HCT116 (cell line): Measurements from ENCODE around the gene RBMS1. TPM values are rescaled to one million over a fixed set of nuclear protein-coding genes. Genes with fewer than 3 reads are reported as not detected.

ENCODE experiments used
- ATAC-seq: fragments of 200-7000 bp; cut with Tn5 transposase; 2 replicates; pipeline ENCODE4 v1.9.1; 2020; ENCODE audit warnings: mild to moderate bottlenecking, moderate library complexity
- BruUV-seq: library from RNA; stranded (reverse); fragments of 400-500 nt; replicated peaks from 2 replicates; lab custom pipeline; 2021; lab: Mats Ljungman, UMichigan
- CTCF ChIA-PET: fragments of 300-600 bp; sonication (Branson Sonifier 250); formaldehyde crosslinking; loops from one replicate; lab custom pipeline; 2021; ENCODE audit warnings: antibody characterized with exemption; lab: Charles Lee
- POLR2A ChIA-PET: fragments of 300-600, 350-600 bp; sonication (Branson Sonifier 250); formaldehyde crosslinking; loops from one replicate; lab custom pipeline; 2021; ENCODE audit warnings: antibody characterized with exemption; lab: Charles Lee
- RAD21 ChIA-PET, 2 experiments: fragments of 300-600 bp; sonication (Branson Sonifier 250); formaldehyde crosslinking; loops; one replicate each; lab custom pipeline; 2023; ENCODE audit warnings: low total read pairs in 2 of 2; ENCODE audit not compliant: uncharacterized antibody in 2 of 2, unreplicated experiment in 2 of 2, low non-redundant PET in 1 of 2; lab: Charles Lee
- DNase-seq: peaks from one replicate; pipeline ENCODE4 v3.0.0-alpha.2; 2010; ENCODE audit warnings: low read depth, low spot score
- H2AFZ ChIP-seq: fragments of 200-600 bp; shearing (Covaris generic), sonication (generic); 2 replicates; pipeline ENCODE4 v1.6.1; 2017; ENCODE audit warnings: low read depth, mixed run types, mixed read lengths, antibody characterized with exemption, low read length; ENCODE audit not compliant: poor library complexity, severe bottlenecking
- H3K27ac ChIP-seq: 2 replicates; pipeline ENCODE4 v1.5.1; 2012; ENCODE audit warnings: low read depth, low read length
- H3K27me3 ChIP-seq: fragments of 200-600 bp; sonication (generic); 2 replicates; pipeline ENCODE4 v1.6.1; 2016; ENCODE audit warnings: mixed run types, low read length, mixed read lengths; ENCODE audit not compliant: insufficient read depth
- H3K36me3 ChIP-seq, 2 experiments: fragments of 200-500 bp in 1 of 2; fragments of 200-600 bp in 1 of 2; sonication (Bioruptor generic) in 1 of 2; sonication (generic) in 1 of 2; 2 replicates each; pipeline versions ENCODE4 v1.5.1 to v1.6.1; 2014 to 2016; ENCODE audit warnings: low read length in 2 of 2, inconsistent platforms in 1 of 2, mixed read lengths in 1 of 2, mixed run types in 1 of 2; ENCODE audit not compliant: insufficient read depth in 2 of 2, control insufficient read depth in 1 of 2
- H3K4me1 ChIP-seq, 2 experiments: fragments of 200-600 bp in 1 of 2; sonication (generic) in 1 of 2; 2 replicates each; pipeline versions ENCODE4 v1.5.1 to v1.6.1; 2012 to 2017; ENCODE audit warnings: low read length in 2 of 2, inconsistent platforms in 1 of 2, mild to moderate bottlenecking in 1 of 2, mixed read lengths in 1 of 2, mixed run types in 1 of 2, moderate library complexity in 1 of 2; ENCODE audit not compliant: insufficient read depth in 2 of 2, control insufficient read depth in 1 of 2
- H3K4me2 ChIP-seq: fragments of 200-600 bp; sonication (generic); 2 replicates; pipeline ENCODE4 v1.6.1; 2017; ENCODE audit warnings: mixed run types, low read length, mixed read lengths
- H3K4me3 ChIP-seq, 2 experiments: fragments of 200-600 bp in 1 of 2; sonication (generic) in 1 of 2; replicated peaks in 1 of 2; 2 replicates each; pipeline ENCODE4 v1.5.1; 2011 to 2016; ENCODE audit warnings: low read length in 2 of 2, control low read depth in 1 of 2, low read depth in 1 of 2, mild to moderate bottlenecking in 1 of 2, mixed read lengths in 1 of 2, mixed run types in 1 of 2
- H3K79me2 ChIP-seq: fragments of 200-600 bp; sonication (generic); 2 replicates; pipeline ENCODE4 v1.6.1; 2017; ENCODE audit warnings: mild to moderate bottlenecking, mixed run types, low read length, moderate library complexity, mixed read lengths; ENCODE audit not compliant: insufficient read depth
- H3K9ac ChIP-seq: fragments of 200-600 bp; sonication (generic); 2 replicates; pipeline ENCODE4 v1.6.1; 2016; ENCODE audit warnings: low read length, mixed read lengths
- H3K9me2 ChIP-seq: fragments of 200-600 bp; sonication (generic), shearing (Covaris generic); 2 replicates; pipeline ENCODE4 v1.6.1; 2017; ENCODE audit warnings: mixed run types, mild to moderate bottlenecking, moderate library complexity; ENCODE audit not compliant: insufficient read depth
- H3K9me3 ChIP-seq, 2 experiments: fragments of 200-500 bp in 1 of 2; fragments of 200-600 bp in 1 of 2; sonication (Bioruptor generic) in 1 of 2; sonication (generic) in 1 of 2; 2 replicates each; pipeline ENCODE4 v1.6.1; 2014 to 2017; ENCODE audit warnings: low read length in 2 of 2, mixed read lengths in 2 of 2, inconsistent platforms in 1 of 2, low read depth in 1 of 2, mild to moderate bottlenecking in 1 of 2, mixed run types in 1 of 2, moderate library complexity in 1 of 2; ENCODE audit not compliant: control insufficient read depth in 1 of 2, insufficient read depth in 1 of 2
- H4K20me1 ChIP-seq: fragments of 200-600 bp; sonication (generic), shearing (Covaris generic); 2 replicates; pipeline ENCODE4 v1.6.1; 2017; ENCODE audit warnings: mixed run types, mild to moderate bottlenecking, moderate library complexity; ENCODE audit not compliant: insufficient read depth
- CBX3 ChIP-seq: IDR thresholded peaks from 2 replicates; pipeline ENCODE4 v1.6.1; 2012; ENCODE audit warnings: low read depth
- CEBPB ChIP-seq: IDR thresholded peaks from 2 replicates; pipeline ENCODE4 v1.6.1; 2012; ENCODE audit warnings: low read depth
- ELF1 ChIP-seq: IDR thresholded peaks from 2 replicates; pipeline ENCODE4 v1.6.1; 2012; ENCODE audit warnings: low read depth, borderline replicate concordance
- EZH2 ChIP-seq: fragments of 200-600 bp; sonication (generic); IDR thresholded peaks from 2 replicates; pipeline ENCODE4 v1.6.1; 2017; ENCODE audit warnings: antibody characterized with exemption, mixed run types
- JUND ChIP-seq: IDR thresholded peaks from 2 replicates; pipeline ENCODE4 v1.6.1; 2012
- POLR2A ChIP-seq: IDR thresholded peaks from 2 replicates; pipeline ENCODE4 v1.7.0; 2011; ENCODE audit warnings: borderline replicate concordance; ENCODE audit not compliant: insufficient read depth, insufficient read length; ENCODE audit errors: extremely low read depth
- POLR2AphosphoS5 ChIP-seq: IDR thresholded peaks from 2 replicates; pipeline ENCODE4 v1.6.1; 2011; ENCODE audit warnings: mild to moderate bottlenecking, low read depth, low read length, moderate library complexity
- SIN3A ChIP-seq: IDR thresholded peaks from 2 replicates; pipeline ENCODE4 v1.6.1; 2012; ENCODE audit warnings: low read depth
- SP1 ChIP-seq: IDR thresholded peaks from 2 replicates; pipeline ENCODE4 v1.6.1; 2012; ENCODE audit warnings: low read depth
- SRF ChIP-seq: IDR thresholded peaks from 2 replicates; pipeline ENCODE4 v1.6.1; 2012; ENCODE audit warnings: low read depth
- TCF7L2 ChIP-seq: IDR thresholded peaks from 2 replicates; pipeline ENCODE4 v1.7.0; 2011; ENCODE audit warnings: borderline replicate concordance, inconsistent platforms; ENCODE audit not compliant: insufficient read depth, insufficient read length; ENCODE audit errors: extremely low read depth
- intact Hi-C: fragments of 100-400 bp; cut with micrococcal nuclease; formaldehyde crosslinking; loops from 2 replicates; pipeline ENCODE4 v1.10.0; 2022
- total RNA-seq: library from RNA; stranded (reverse); gene quantifications from one replicate; pipeline ENCODE4 v1.2.1, GENCODE V29; 2021; ENCODE audit not compliant: unreplicated experiment
- TF ChIP-seq, protein P1 (sequence below), 3 experiments: fragments of 200-600 bp in 1 of 3; sonication (generic) in 1 of 3; IDR thresholded peaks in 2 of 3; conservative IDR thresholded peaks in 1 of 3; 2 replicates each; pipeline ENCODE4 v1.5.1; 2012 to 2017; ENCODE audit warnings: low read depth in 2 of 3, low read length in 2 of 3, antibody characterized with exemption in 1 of 3, borderline replicate concordance in 1 of 3, control low read depth in 1 of 3, mild to moderate bottlenecking in 1 of 3, mixed read lengths in 1 of 3, mixed run types in 1 of 3, moderate library complexity in 1 of 3; ENCODE audit not compliant: insufficient read depth in 1 of 3
- TF ChIP-seq, protein P2 (sequence below): IDR thresholded peaks from 2 replicates; pipeline ENCODE4 v1.6.1; 2012
- TF ChIP-seq, protein P3 (sequence below): IDR thresholded peaks from 2 replicates; pipeline ENCODE4 v1.6.1; 2011; ENCODE audit warnings: mild to moderate bottlenecking, low read length, moderate library complexity; ENCODE audit not compliant: insufficient replicate concordance; ENCODE audit errors: extremely low read depth

RBMS1 gene
- total RNA-seq, 1 experiment from 2014 or later = 17.6 TPM

DNA sequence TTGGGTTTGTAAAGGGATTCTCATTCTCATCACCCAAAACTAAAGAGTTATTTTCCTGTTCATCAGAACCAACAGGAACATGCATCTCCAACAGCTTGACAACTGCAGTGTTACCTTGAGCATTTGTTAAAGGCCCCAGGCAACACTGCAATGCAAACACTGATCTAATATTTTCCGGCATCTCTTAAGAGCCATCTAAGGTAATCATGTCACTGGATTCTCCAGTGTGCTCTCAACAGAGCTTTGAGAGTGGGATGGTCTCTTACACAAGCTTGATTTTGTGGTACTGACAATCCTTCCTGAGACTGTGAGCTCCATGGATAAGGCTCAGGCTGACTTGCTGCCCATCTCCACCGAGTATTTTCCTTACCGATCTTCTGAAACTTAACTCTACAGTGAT is 203.0 kb downstream of the RBMS1 start:
- BruUV-seq = no TSS peak
- RAD21 ChIA-PET = no interaction called here
- intact Hi-C loops = no loop called here

DNA sequence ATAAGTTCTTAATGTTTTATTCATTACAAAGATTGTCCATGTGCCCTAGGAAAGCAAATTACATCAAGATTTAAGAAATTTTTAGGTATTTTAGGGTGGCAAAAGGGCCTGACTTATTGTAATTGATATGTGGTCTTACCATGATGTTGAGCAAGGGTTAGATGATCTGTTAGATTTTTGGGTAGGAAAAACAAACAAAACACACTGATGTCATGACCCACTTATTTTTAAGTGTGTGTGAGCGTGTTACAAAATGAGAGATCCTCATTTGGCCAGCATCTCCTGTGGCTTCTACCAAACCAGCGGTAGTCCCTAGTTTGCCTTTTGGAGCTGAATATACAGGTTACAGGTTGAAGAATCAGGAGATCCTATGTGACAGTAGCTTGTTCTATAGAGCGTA is 203.8 kb downstream of the RBMS1 start:
- ATAC-seq (no peak), DNase-seq (no peak)
- Histone ChIP-seq H3K4me1 (peaks cover 0 to 9% of the 10 kb centered on the region in 2 experiments; a peak in 2 of 4 replicates), H3K79me2 (no peaks in the 10 kb centered on the region), H3K9me3 (no peaks in the 10 kb centered on the region), H4K20me1 (no peaks in the 10 kb centered on the region), H3K27me3 (no peaks in the 10 kb centered on the region), H3K27ac (no peak overlapping the region), H3K9ac (no peak overlapping the region), H3K9me2 (no peaks in the 10 kb centered on the region), H3K4me3 (no peak overlapping the region), H3K36me3 (no peaks in the 10 kb centered on the region), H3K4me2 (no peak overlapping the region), H2AFZ (no peak overlapping the region)
- TF ChIP-seq SRF (no peak), SIN3A (no peak), TCF7L2 (no peak), POLR2AphosphoS5 (no peak)
- TF ChIP-seq, protein P1, sequence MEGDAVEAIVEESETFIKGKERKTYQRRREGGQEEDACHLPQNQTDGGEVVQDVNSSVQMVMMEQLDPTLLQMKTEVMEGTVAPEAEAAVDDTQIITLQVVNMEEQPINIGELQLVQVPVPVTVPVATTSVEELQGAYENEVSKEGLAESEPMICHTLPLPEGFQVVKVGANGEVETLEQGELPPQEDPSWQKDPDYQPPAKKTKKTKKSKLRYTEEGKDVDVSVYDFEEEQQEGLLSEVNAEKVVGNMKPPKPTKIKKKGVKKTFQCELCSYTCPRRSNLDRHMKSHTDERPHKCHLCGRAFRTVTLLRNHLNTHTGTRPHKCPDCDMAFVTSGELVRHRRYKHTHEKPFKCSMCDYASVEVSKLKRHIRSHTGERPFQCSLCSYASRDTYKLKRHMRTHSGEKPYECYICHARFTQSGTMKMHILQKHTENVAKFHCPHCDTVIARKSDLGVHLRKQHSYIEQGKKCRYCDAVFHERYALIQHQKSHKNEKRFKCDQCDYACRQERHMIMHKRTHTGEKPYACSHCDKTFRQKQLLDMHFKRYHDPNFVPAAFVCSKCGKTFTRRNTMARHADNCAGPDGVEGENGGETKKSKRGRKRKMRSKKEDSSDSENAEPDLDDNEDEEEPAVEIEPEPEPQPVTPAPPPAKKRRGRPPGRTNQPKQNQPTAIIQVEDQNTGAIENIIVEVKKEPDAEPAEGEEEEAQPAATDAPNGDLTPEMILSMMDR (IDR thresholded peaks at IDR 0.05 in 2 of 3, conservative IDR thresholded peaks at IDR 0.05 in 1 of 3; ENCODE audit: borderline replicate concordance in 1 of 3, insufficient read depth in 1 of 3, low read depth in 2 of 3, low read length in 2 of 3) = no peak
- ChIA-PET CTCF (interaction anchor here (1.5 to 1.6 kb wide), 2 partner anchors 11 to 35 kb away, joined by 3 to 4 read pairs; no protein-coding TSS in a partner anchor), POLR2A (no interaction called here), RAD21 (no interaction called here)
- intact Hi-C loops = no loop called here
- no TSS peak for BruUV-seq

More for the DNA sequence above, 203.0 kb downstream of the RBMS1 start:
- DNase-seq (no peak), ATAC-seq (no peak)
- Histone ChIP-seq H3K9me2 (no peaks in the 10 kb centered on the region), H3K9me3 (no peaks in the 10 kb centered on the region), H3K27me3 (no peaks in the 10 kb centered on the region), H3K9ac (no peak overlapping the region), H2AFZ (no peak overlapping the region), H3K79me2 (no peaks in the 10 kb centered on the region), H3K27ac (no peak overlapping the region), H4K20me1 (no peaks in the 10 kb centered on the region), H3K4me1 (peaks cover 0 to 9% of the 10 kb centered on the region in 2 experiments; a peak in 2 of 4 replicates), H3K36me3 (no peaks in the 10 kb centered on the region), H3K4me3 (no peak overlapping the region), H3K4me2 (no peak overlapping the region)
- TF ChIP-seq CEBPB (no peak), SP1 (no peak), ELF1 (no peak), JUND (no peak), SRF (no peak), EZH2 (no peak), CBX3 (no peak), POLR2A (no peak)
- TF ChIP-seq, protein P2, sequence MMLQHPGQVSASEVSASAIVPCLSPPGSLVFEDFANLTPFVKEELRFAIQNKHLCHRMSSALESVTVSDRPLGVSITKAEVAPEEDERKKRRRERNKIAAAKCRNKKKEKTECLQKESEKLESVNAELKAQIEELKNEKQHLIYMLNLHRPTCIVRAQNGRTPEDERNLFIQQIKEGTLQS = no peak
- TF ChIP-seq, protein P3, sequence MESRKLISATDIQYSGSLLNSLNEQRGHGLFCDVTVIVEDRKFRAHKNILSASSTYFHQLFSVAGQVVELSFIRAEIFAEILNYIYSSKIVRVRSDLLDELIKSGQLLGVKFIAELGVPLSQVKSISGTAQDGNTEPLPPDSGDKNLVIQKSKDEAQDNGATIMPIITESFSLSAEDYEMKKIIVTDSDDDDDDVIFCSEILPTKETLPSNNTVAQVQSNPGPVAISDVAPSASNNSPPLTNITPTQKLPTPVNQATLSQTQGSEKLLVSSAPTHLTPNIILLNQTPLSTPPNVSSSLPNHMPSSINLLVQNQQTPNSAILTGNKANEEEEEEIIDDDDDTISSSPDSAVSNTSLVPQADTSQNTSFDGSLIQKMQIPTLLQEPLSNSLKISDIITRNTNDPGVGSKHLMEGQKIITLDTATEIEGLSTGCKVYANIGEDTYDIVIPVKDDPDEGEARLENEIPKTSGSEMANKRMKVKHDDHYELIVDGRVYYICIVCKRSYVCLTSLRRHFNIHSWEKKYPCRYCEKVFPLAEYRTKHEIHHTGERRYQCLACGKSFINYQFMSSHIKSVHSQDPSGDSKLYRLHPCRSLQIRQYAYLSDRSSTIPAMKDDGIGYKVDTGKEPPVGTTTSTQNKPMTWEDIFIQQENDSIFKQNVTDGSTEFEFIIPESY = no peak
- CTCF ChIA-PET = interaction anchor here (1.1 kb wide), 1 partner anchor 12 kb away, joined by 3 read pairs; no protein-coding TSS in a partner anchor
- POLR2A ChIA-PET = no interaction called here
